H1 (cell line): ENCODE data around the gene FRMD4A. TPM values are rescaled to one million over a fixed set of nuclear protein-coding genes. Genes with fewer than 3 reads are reported as not detected.

Experiments used
- CTCF ChIA-PET: fragments of 300-600 bp; sonication (Branson Sonifier 250); formaldehyde crosslinking; loops from one replicate; lab custom pipeline; 2021; ENCODE audit not compliant: partially characterized antibody; lab: Charles Lee
- POLR2A ChIA-PET: fragments of 300-600 bp; sonication (Branson Sonifier 250); formaldehyde crosslinking; loops from one replicate; lab custom pipeline; 2021; ENCODE audit warnings: inconsistent platforms; ENCODE audit not compliant: partially characterized antibody; lab: Charles Lee
- DNase-seq, 2 experiments: peaks; one replicate each; pipeline versions ENCODE4 v3.0.0 to v3.0.0-alpha.2; 2010 to 2022; ENCODE audit warnings: low spot score in 2 of 2, low read depth in 1 of 2, mixed read lengths in 1 of 2
- FAIRE-seq: peaks from 2 replicates; lab custom pipeline; 2011; peaks lifted over from hg19 to GRCh38; lab: Jason Lieb, UNC
- H2AFZ ChIP-seq: 2 replicates; pipeline ENCODE4 v1.8.1; 2012; ENCODE audit warnings: low read length, inconsistent platforms
- H2AK5ac ChIP-seq: 2 replicates; pipeline ENCODE4 v1.6.1; 2013; ENCODE audit warnings: low read depth, low read length
- H2BK120ac ChIP-seq: replicated peaks from 2 replicates; pipeline ENCODE3; 2013; ENCODE audit warnings: low read depth, low read length, inconsistent platforms
- H2BK12ac ChIP-seq: 2 replicates; pipeline ENCODE4 v1.6.1; 2013; ENCODE audit warnings: low read depth, low read length
- H2BK15ac ChIP-seq: 2 replicates; pipeline ENCODE4 v1.6.1; 2013; ENCODE audit warnings: low read length
- H2BK20ac ChIP-seq: 2 replicates; pipeline ENCODE4 v1.6.1; 2013; ENCODE audit warnings: low read length
- H2BK5ac ChIP-seq: 2 replicates; pipeline ENCODE4 v1.6.1; 2013; ENCODE audit warnings: low read depth, low read length
- H3K14ac ChIP-seq: 2 replicates; pipeline ENCODE4 v1.6.1; 2013; ENCODE audit warnings: inconsistent platforms; ENCODE audit not compliant: insufficient read length
- H3K18ac ChIP-seq: 2 replicates; pipeline ENCODE4 v1.6.1; 2013; ENCODE audit warnings: low read length; ENCODE audit errors: extremely low read depth
- H3K23ac ChIP-seq: 2 replicates; pipeline ENCODE4 v1.6.1; 2013; ENCODE audit warnings: inconsistent platforms; ENCODE audit not compliant: insufficient read length
- H3K23me2 ChIP-seq: 2 replicates; pipeline ENCODE4 v1.6.1; 2013; ENCODE audit warnings: low read depth, low read length
- H3K27ac ChIP-seq: 2 replicates; pipeline ENCODE4 v1.6.1; 2011; ENCODE audit warnings: low read depth, low read length, inconsistent platforms
- H3K27me3 ChIP-seq, 4 experiments: replicated peaks in 1 of 4; 1 replicate in 1 of 4; 2 replicates in 3 of 4; pipeline versions ENCODE4 v1.6.1 to v1.8.1; 2011 to 2013; ENCODE audit warnings: low read length in 3 of 4, mild to moderate bottlenecking in 3 of 4, inconsistent platforms in 2 of 4, mixed read lengths in 2 of 4, moderate library complexity in 1 of 4; ENCODE audit not compliant: control insufficient read depth in 3 of 4, insufficient read depth in 3 of 4; ENCODE audit errors: extremely low read depth in 1 of 4
- H3K36me3 ChIP-seq, 4 experiments: 2 replicates each; pipeline versions ENCODE4 v1.6.1 to v1.8.1; 2011 to 2013; ENCODE audit warnings: mild to moderate bottlenecking in 4 of 4, low read length in 3 of 4, moderate library complexity in 2 of 4, control low read depth in 1 of 4, inconsistent platforms in 1 of 4; ENCODE audit not compliant: insufficient read depth in 4 of 4, control insufficient read depth in 2 of 4
- H3K4ac ChIP-seq: replicated peaks from 2 replicates; pipeline ENCODE3; 2013; ENCODE audit warnings: low read length, low read depth, mixed read lengths, inconsistent platforms; ENCODE audit not compliant: insufficient read length
- H3K4me1 ChIP-seq, 4 experiments: replicated peaks in 1 of 4; 1 replicate in 1 of 4; 2 replicates in 3 of 4; pipeline versions ENCODE4 v1.6.1 to v1.8.1; 2011 to 2013; ENCODE audit warnings: low read length in 3 of 4, inconsistent platforms in 2 of 4, mixed read lengths in 1 of 4; ENCODE audit not compliant: insufficient read depth in 4 of 4, control insufficient read depth in 3 of 4
- H3K4me2 ChIP-seq, 2 experiments: 2 replicates each; pipeline versions ENCODE4 v1.6.1 to v1.8.1; 2011 to 2013; ENCODE audit warnings: low read depth in 2 of 2, low read length in 2 of 2, control low read depth in 1 of 2, inconsistent platforms in 1 of 2, mild to moderate bottlenecking in 1 of 2; ENCODE audit not compliant: insufficient read depth in 1 of 2
- H3K4me3 ChIP-seq, 4 experiments: fragments of 200-600, 300-600 bp in 1 of 4; sonication (generic), shearing (Covaris generic), sonication (Bioruptor Twin) in 1 of 4; 2 replicates each; pipeline versions ENCODE4 v1.5.1 to v1.8.1; 2011 to 2016; ENCODE audit warnings: low read length in 4 of 4, low read depth in 3 of 4, control low read depth in 2 of 4, inconsistent platforms in 2 of 4, mild to moderate bottlenecking in 2 of 4, mixed read lengths in 1 of 4, moderate library complexity in 1 of 4; ENCODE audit not compliant: insufficient read depth in 2 of 4; ENCODE audit errors: extremely low read depth in 1 of 4
- H3K56ac ChIP-seq: replicated peaks from 2 replicates; pipeline ENCODE3; 2013; ENCODE audit warnings: low read depth, mild to moderate bottlenecking, mixed read lengths, low read length, inconsistent platforms; ENCODE audit not compliant: insufficient read length
- H3K79me1 ChIP-seq: 2 replicates; pipeline ENCODE4 v1.6.1; 2013; ENCODE audit warnings: low read depth, low read length, control low read depth
- H3K79me2 ChIP-seq, 2 experiments: 2 replicates each; pipeline versions ENCODE4 v1.6.1 to v1.8.1; 2012 to 2013; ENCODE audit warnings: low read length in 2 of 2, mild to moderate bottlenecking in 2 of 2, inconsistent platforms in 1 of 2; ENCODE audit not compliant: insufficient read depth in 2 of 2, control insufficient read depth in 1 of 2
- H3K9ac ChIP-seq, 4 experiments: replicated peaks in 1 of 4; 1 replicate in 1 of 4; 2 replicates in 3 of 4; pipeline versions ENCODE4 v1.6.1 to v1.8.1; 2011 to 2013; ENCODE audit warnings: low read depth in 3 of 4, low read length in 3 of 4, control low read depth in 2 of 4, mild to moderate bottlenecking in 2 of 4, moderate library complexity in 2 of 4, inconsistent platforms in 1 of 4; ENCODE audit errors: extremely low read depth in 1 of 4
- H3K9me3 ChIP-seq, 2 experiments: 2 replicates each; pipeline versions ENCODE4 v1.6.1 to v1.8.1; 2012 to 2013; ENCODE audit warnings: mild to moderate bottlenecking in 2 of 2, moderate library complexity in 2 of 2, control low read depth in 1 of 2, inconsistent platforms in 1 of 2, low read depth in 1 of 2, low read length in 1 of 2, mixed read lengths in 1 of 2; ENCODE audit not compliant: insufficient read depth in 2 of 2
- H4K20me1 ChIP-seq, 2 experiments: replicated peaks in 1 of 2; 2 replicates each; pipeline versions ENCODE3 to v1.8.1; 2011 to 2013; ENCODE audit warnings: inconsistent platforms in 2 of 2, low read length in 2 of 2, mild to moderate bottlenecking in 1 of 2; ENCODE audit not compliant: insufficient read depth in 2 of 2, control insufficient read depth in 1 of 2
- H4K5ac ChIP-seq: 2 replicates; pipeline ENCODE4 v1.6.1; 2013; ENCODE audit warnings: low read length, low read depth, mixed read lengths, inconsistent platforms; ENCODE audit not compliant: insufficient read length
- H4K8ac ChIP-seq: 2 replicates; pipeline ENCODE4 v1.8.0; 2013; ENCODE audit warnings: mild to moderate bottlenecking, moderate library complexity, low read length, inconsistent platforms; ENCODE audit not compliant: insufficient read depth; ENCODE audit errors: extremely low read depth
- H4K91ac ChIP-seq: replicated peaks from 2 replicates; pipeline ENCODE3; 2013; ENCODE audit warnings: low read length, mixed read lengths, inconsistent platforms; ENCODE audit not compliant: insufficient read length
- CEBPB ChIP-seq: IDR thresholded peaks from 2 replicates; pipeline ENCODE4 v1.6.1; 2012; ENCODE audit warnings: low read depth, low read length
- EGR1 ChIP-seq: IDR thresholded peaks from 2 replicates; pipeline ENCODE4 v1.6.1; 2011; ENCODE audit warnings: low read depth, low read length, borderline replicate concordance
- EP300 ChIP-seq, 2 experiments: IDR thresholded peaks; 1 replicate in 1 of 2; 2 replicates in 1 of 2; pipeline ENCODE4 v1.6.1; 2011 to 2012; ENCODE audit warnings: low read depth in 2 of 2, low read length in 2 of 2, mild to moderate bottlenecking in 2 of 2, borderline replicate concordance in 1 of 2, inconsistent platforms in 1 of 2, moderate library complexity in 1 of 2
- FOSL1 ChIP-seq: IDR thresholded peaks from 2 replicates; pipeline ENCODE4 v1.6.1; 2011; ENCODE audit warnings: mild to moderate bottlenecking, low read depth, low read length, moderate library complexity; ENCODE audit not compliant: insufficient read depth
- KDM4A ChIP-seq: IDR thresholded peaks from one replicate; pipeline ENCODE4 v1.7.1; 2012; ENCODE audit warnings: low read depth, mild to moderate bottlenecking, moderate library complexity, low read length, inconsistent platforms; ENCODE audit not compliant: severe bottlenecking
- PHF8 ChIP-seq: fragments of 200-600 bp; sonication (generic); conservative IDR thresholded peaks from 2 replicates; pipeline ENCODE4 v1.7.1; 2012; ENCODE audit warnings: low read depth, mild to moderate bottlenecking, inconsistent platforms, low read length, moderate library complexity
- YY1 ChIP-seq: IDR thresholded peaks from 2 replicates; pipeline ENCODE4 v1.6.1; 2011; ENCODE audit warnings: low read depth, mild to moderate bottlenecking, low read length
- whole genome bisulfite sequencing, 2 experiments: shearing (Covaris generic) in 1 of 2; methylation state at CpG; one replicate each; pipeline versions ENCODE4 v1.1.6 to v1.1.7; 2013 to 2015; ENCODE audit warnings: low lambda C conversion rate in 2 of 2, mixed read lengths in 2 of 2, inconsistent platforms in 1 of 2, low coverage in 1 of 2, missing lambda C conversion rate in 1 of 2; ENCODE audit not compliant: insufficient replicate concordance in 2 of 2, insufficient coverage in 1 of 2, insufficient read length in 1 of 2; ENCODE audit errors: extremely low coverage in 1 of 2, missing lambda C conversion rate in 1 of 2; 5-methylcytosine and 5-hydroxymethylcytosine counted together
- polyA plus RNA-seq, 7 experiments: library from polyadenylated mRNA; depleted of rRNA in 3 of 7; stranded (reverse) in 5 of 7; unstranded in 2 of 7; fragments of >200 nt in 5 of 7; fragments of 200-250 nt in 2 of 7; gene quantifications; 1 replicate in 5 of 7; 2 replicates in 1 of 7; 4 replicates in 1 of 7; pipeline versions ENCODE4 v1.2.1 to v1.2.3, GENCODE V29; 2011 to 2013; ENCODE audit warnings: missing spikeins in 2 of 7, mixed read lengths in 2 of 7
- total RNA-seq: library from RNA; stranded (reverse); fragmentation: NEBNext Ultra II Directional; extraction: Animal tissue kit (Norgen Biotek cat#: 25700); gene quantifications from 2 replicates; pipeline ENCODE4 v1.2.1, GENCODE V29; 2021

FRMD4A gene
- total and polyA plus RNA-seq, 2 of the 8 experiments (the other 6 are each of a cell fraction or from before 2014, with no cell fraction given): 38.6 to 39.6 TPM

- H2AK5ac ChIP-seq: no peak overlapping the region
- no peak overlapping the region for H3K18ac ChIP-seq
- H4K8ac ChIP-seq: no peak overlapping the region
- peaks cover 0 to 3% (median 1%) of the 10 kb centered on the region in 4 experiments; a peak in 1 of 8 replicates for H3K36me3 ChIP-seq
- no peak for TF ChIP-seq CEBPB
- no peak for TF ChIP-seq EGR1
- TF ChIP-seq PHF8: no peak
- TF ChIP-seq KDM4A: no peak
- no peak for TF ChIP-seq EP300 (IDR thresholded peaks at IDR 0.05; ENCODE audit: borderline replicate concordance in 1 of 2, low read depth in 2 of 2, low read length in 2 of 2)
- TF ChIP-seq YY1: no peak
- no peak for TF ChIP-seq FOSL1
- FAIRE-seq: no peak
- no peak overlapping the region for H3K4ac ChIP-seq
- no peaks in the 10 kb centered on the region for H3K27me3 ChIP-seq
- H2BK15ac ChIP-seq: no peak overlapping the region
- no peaks in the 10 kb centered on the region for H3K79me1 ChIP-seq
- no peaks in the 10 kb centered on the region for H3K23me2 ChIP-seq
- no peak overlapping the region for H2BK12ac ChIP-seq
- no peak overlapping the region for H4K5ac ChIP-seq
- no peak overlapping the region for H3K4me3 ChIP-seq
- H3K4me1 ChIP-seq: peaks cover 0 to 2% (median 0%) of the 10 kb centered on the region in 4 experiments; a peak in 1 of 7 replicates
- peaks cover 0 to 1% of the 10 kb centered on the region in 2 experiments for H4K20me1 ChIP-seq
- H2BK5ac ChIP-seq: no peak overlapping the region
- DNase-seq: no peak
- H4K91ac ChIP-seq: no peak overlapping the region
- no peaks in the 10 kb centered on the region for H3K79me2 ChIP-seq
- no peaks in the 10 kb centered on the region for H3K9me3 ChIP-seq
- H2BK120ac ChIP-seq: no peak overlapping the region
- no peak overlapping the region for H2AFZ ChIP-seq
- no peak overlapping the region for H3K4me2 ChIP-seq
- POLR2A ChIA-PET: no interaction called here
- H3K56ac ChIP-seq: no peak overlapping the region
- CTCF ChIA-PET: interaction anchor here (1.5 to 1.6 kb wide), 2 partner anchors 12 to 289 kb away, joined by 4 to 5 read pairs; no protein-coding TSS in a partner anchor
- no peak overlapping the region for H3K27ac ChIP-seq
- no peak overlapping the region for H3K23ac ChIP-seq
- no peak overlapping the region for H3K14ac ChIP-seq
- 93% methylated on average over 7 of the region's 7 CpGs; no CpG with 5 or more reads in 1 of the 2 experiments for WGBS, 2 experiments
- no peak overlapping the region for H3K9ac ChIP-seq
- no peak overlapping the region for H2BK20ac ChIP-seq
Observed at GRCh38 chr10:13743963-13744362, 586.8 kb downstream of the FRMD4A start.
